NCI-H345 (cell line): ENCODE data around the gene SPEM1.
A peak's percentile ranks its signal among the peaks of the same experiment; 100 is the strongest.

Experiments used
- DNase-seq: peaks from one replicate; lab custom pipeline; 2025; lab: John Stamatoyannopoulos, UW

Gene SPEM1

DNA sequence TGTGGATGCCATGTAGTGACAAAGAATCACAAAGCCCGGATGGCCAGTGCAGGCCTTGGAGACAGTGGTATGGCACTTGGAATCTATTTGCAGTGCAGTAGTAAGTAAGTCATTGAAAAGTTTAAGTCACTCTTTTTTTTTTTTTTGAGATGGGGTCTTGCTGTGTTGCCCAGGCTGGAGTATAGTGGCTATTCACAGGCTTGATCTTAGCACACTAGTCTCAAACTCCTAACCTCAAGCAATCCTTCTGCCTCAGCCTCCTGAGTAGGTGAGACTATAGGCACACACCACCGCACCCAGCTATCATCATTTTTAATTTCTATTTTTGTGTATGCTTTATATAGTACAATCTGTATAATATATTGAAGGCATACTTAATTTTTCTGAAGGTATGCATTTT lies 21.5 kb upstream of the SPEM1 start:
- no peak for DNase-seq

DNA sequence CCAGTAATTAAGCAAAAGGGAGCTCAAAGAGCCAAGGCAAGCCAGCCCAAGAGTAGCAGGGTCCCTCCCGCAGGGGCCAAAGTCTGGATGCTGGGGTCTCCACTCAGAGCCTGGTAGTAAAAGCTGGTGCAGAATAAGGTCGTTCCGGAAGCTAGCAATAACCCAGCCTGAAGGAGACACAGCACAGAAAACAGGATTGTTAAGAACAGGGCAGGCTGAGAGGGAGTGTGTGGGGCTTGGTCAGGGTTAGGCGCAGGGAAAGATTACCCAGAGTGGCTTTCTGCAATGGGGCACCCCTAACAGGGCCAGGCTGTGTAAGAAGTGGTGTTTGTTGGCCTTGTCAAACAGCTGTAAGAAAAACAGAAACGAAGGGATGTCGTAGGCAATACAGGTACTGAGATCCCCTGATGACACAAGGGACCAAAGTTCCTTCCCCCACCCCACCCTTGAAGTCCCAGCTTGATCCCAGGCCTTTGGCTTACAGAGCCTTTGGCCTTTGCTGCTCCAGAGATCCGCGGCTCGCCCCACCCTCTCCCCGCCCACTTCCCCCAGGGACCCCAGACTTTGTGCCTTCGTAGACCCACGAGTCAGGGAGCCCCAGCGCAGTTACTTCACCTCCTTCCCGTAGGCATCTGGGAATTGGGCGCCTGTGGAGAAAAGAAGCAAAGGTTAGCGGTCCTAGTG lies 16.9 kb upstream of the SPEM1 start:
- peak; percentile 18 for DNase-seq

DNA sequence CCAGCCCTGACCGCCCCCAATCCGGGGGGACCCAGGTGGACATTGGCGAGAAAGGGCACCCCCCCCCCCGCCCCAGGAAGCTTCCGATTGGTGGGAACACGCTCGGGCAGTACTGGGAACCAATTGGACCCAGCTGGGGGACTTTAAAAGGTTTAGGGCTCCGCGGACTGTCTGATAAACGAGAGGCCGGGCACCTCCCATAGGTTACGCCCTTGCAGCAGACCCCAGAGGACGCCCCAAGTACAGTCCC lies 16.5 kb upstream of the SPEM1 start:
- DNase-seq = no peak

DNA sequence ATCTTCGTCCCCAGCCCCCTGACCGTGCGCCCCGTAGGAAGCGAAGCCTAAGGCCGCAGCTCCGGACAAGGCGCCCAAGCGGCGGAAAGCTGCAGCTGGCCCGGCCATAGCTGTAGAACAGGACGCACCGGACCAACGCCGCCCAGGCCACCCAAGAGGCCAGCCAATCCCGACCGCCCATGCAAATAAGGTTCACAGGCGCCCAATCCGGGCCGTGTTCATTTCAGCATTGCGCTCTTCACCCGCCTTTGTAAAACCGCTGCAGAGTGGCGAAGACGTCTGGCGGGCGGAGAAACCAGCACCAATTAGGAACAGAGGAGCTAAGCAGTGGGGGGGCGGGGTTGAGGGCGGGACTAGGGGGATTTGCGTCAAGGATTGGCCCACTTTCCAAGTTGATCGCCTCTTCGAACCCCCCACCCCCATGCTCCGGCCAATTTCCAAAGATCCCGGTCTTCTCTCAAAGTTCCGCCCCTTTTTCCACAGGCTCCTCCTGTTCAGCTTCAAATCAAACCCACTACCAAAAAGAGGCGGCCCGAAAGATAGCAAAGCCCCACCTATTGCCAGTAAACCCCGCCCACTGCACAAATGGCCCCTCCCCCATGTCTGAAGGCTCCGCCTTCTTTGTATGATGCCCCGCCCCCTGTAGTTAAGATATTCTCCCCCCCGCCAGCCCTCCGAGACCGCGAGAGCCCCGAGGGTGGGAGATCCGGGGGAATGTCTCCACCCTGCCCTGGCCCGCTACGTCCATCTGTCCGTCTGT lies 16.0 kb upstream of the SPEM1 start, which contains the start of gene TMEM256:
TSS of gene TMEM256 (minus strand) at position 121 of the 760 bp plus-strand sequence. CDS start at position 108, 13 bp downstream.
- peak; percentile 98 for DNase-seq

DNA sequence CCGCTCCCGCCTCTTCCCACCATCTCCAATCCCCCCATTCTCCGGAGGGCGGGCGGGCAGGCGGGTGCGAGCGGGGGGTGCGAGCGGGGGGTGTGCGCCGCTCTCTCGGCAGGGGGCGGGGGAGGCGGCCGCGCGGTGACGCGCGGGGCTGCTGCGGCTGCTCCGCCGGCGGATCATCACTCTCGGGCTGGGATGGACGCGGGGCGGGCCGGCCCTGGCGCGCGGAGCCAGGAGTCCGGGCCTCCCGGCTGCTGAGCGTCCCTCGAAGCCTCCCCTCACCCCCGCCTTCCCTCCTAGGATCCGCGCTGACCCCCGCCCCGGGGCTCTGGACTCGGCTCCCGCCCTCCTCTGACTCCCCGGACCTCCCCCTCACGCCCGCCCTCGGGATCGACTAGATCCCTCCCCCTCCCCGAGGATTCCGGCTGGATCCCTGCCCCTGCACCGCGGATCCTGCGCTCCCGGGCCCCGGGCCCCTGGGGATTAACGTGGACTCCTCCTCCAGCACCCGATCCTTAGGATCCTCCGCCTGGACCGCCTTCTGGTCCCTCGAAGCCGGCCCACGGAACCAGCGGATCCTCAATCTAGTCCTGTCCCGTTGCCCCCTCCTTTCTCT lies 15.3 kb upstream of the SPEM1 start:
- DNase-seq = peak; percentile 34

DNA sequence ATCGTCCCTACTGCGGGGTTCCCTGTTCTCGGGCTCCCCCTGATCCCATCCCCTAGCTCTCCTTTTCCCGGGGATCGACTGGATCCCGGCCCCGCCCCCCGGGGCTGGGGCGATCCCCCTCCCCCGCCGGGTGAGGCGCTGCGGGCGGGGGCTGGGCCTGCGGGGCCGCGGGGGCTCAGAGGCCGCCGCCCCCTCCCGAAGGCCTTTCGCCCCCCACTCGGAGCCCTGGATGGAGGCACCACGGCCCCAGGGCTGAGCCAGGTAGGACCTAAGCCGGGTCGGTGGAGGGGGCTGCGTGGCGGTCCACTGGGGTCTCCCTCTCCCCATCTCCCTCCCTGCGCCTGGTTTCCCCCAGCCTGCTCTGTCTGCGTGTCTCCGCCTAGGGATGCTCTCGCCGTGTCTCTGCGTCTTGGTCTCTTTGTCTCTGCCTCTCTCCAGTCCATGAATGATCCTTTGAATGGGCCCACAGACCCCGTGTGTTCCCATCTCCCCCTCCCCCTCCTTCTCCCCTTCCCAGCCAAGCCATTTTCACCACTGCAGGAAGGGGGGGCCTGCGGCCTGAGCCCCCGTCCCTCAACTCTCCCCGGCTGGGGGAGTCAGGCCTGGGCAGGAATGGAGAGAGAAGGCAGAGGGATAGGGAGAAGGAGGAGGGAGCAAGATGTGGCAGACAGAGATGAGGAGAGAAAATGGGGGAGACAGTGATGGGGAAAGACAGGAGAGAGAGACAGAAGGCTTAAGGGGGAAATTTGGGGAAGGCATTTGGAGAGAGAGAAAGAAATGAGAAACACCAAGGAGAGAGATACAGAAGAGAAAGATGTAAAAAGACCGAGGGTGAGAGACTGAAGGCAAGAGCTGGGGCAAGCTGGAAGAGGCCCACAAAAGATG lies 14.5 kb upstream of the SPEM1 start:
- no peak for DNase-seq

DNA sequence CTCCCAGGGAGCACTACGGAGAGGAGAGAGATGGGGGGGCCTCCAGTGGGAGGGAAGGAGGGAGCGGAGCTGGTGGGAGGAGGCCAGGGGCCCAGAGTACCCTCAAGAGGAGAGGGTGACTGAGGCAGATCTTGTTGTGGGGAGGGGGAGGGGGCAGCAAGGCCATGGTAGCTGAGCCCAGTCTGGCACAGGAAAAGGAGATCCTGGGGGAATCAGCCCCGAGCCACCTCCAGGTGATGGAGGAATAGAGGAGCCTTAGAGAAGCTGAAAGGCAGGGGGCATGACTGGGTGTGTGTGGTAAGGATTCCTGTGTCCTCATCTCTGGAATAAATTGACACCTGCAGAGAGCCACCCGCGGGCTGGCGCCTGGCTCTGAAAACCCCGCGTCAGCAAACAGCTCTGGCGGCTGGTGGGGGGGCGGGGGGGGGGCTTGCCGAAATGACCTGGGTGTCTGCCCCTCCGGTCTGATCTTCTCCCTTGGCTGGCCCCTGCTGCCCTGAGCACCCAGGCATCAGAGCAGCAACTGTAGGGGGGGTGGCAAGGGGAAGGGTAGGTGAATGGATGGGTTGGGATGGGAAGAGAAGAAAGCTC lies 13.8 kb upstream of the SPEM1 start:
- no peak for DNase-seq

DNA sequence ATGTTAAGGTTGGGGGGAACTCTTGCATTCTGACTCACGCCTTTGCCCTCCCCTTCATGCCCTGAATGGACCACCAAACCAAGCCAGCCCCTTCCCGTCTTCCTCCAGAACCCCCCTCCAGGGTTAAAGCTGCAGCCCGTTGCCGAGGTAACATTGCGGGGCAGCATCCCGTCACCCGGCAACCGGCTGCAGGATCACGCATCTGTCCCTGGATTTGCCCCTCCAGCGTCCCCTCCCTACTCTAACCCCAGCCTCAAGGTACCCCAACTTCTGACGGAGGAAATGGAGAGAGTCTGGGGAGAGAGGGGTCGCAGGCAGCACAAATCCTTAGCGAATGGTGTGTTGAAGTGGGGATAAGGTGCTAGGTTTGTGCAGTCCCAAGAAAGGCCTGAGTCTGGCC lies 13.0 kb upstream of the SPEM1 start:
- DNase-seq = no peak

DNA sequence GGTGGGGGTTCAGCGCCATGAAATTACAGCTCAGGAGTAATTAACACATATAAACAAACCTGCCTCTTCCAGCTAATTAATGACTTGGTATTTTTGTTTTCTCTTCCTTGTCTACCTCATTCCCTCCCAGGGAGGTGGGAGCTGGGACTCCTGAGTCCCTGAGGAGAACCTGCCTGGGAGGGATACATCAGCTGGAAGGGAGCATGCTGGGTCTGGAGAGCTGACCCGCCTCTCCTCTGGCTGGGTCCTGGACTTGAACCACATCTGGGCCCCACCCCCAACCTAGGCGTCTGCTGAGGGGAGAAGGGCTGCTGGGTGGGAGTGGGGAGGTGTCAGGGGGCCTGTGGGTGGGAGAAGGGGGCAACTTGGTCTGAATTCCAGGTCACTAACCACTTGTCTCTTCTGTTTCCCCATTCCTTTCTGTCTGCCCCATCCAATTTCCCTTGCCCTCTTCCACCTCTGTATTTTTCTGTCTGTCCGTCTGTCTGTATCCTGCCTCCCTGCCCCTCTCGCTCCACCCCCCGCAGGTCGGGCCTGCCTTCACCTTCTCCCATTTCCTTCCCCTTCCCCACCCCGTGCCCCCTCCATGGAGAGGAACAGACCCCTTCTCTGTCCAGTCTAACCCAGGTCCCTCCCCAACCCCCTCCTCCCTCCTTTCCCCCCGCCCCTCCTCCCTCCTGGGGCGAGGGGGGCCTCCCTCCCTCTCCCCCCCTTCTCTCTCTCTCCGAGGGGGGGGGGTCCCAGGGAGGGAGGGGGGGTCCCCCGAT lies 12.5 kb upstream of the SPEM1 start, which contains the start of gene NLGN2:
TSS of gene NLGN2 (plus strand) at position 361 of the 767 bp plus-strand sequence. CDS start 411 bp downstream, outside the sequence.
- no peak for DNase-seq

DNA sequence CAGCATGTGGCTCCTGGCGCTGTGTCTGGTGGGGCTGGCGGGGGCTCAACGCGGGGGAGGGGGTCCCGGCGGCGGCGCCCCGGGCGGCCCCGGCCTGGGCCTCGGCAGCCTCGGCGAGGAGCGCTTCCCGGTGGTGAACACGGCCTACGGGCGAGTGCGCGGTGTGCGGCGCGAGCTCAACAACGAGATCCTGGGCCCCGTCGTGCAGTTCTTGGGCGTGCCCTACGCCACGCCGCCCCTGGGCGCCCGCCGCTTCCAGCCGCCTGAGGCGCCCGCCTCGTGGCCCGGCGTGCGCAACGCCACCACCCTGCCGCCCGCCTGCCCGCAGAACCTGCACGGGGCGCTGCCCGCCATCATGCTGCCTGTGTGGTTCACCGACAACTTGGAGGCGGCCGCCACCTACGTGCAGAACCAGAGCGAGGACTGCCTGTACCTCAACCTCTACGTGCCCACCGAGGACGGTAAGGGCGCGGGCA lies 11.8 kb upstream of the SPEM1 start:
- no peak for DNase-seq

DNA sequence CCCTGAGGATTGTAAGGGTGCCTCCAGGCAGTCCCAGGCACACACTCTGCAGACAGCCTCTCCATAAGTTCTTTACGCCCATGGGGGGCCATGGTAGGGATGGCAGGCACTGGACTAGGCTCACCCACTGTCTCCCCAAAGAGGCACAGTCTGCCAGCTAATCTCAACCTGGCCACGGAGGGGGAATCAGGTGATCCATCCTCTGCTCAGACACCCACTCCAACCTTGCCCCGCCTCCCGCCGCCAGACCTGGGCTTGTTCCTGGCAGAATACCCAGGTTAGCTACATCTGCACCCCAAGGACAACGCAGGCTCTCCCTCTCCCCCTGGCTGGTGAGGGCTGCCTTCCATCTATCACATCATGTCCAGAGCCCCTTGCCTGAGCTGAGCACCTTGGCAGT lies 11.3 kb upstream of the SPEM1 start:
- DNase-seq = no peak

DNA sequence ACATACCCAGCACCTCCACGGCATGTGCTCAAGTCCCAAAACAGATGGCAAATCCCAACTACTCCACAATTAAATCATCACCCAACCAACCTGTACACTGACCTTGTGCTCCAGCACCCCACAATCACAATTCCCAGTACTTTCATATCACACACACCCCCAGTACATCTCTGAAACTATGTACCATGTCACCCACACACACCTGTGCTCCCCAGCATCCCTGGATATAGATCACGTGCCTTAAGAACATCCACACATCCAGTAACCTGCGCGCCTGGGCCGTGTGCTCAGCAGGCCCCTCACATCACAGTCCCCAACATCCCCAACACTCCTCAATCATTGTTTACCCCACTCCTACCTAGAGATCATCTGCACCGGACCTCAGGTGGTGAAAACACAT lies 10.4 kb upstream of the SPEM1 start:
- DNase-seq = no peak

DNA sequence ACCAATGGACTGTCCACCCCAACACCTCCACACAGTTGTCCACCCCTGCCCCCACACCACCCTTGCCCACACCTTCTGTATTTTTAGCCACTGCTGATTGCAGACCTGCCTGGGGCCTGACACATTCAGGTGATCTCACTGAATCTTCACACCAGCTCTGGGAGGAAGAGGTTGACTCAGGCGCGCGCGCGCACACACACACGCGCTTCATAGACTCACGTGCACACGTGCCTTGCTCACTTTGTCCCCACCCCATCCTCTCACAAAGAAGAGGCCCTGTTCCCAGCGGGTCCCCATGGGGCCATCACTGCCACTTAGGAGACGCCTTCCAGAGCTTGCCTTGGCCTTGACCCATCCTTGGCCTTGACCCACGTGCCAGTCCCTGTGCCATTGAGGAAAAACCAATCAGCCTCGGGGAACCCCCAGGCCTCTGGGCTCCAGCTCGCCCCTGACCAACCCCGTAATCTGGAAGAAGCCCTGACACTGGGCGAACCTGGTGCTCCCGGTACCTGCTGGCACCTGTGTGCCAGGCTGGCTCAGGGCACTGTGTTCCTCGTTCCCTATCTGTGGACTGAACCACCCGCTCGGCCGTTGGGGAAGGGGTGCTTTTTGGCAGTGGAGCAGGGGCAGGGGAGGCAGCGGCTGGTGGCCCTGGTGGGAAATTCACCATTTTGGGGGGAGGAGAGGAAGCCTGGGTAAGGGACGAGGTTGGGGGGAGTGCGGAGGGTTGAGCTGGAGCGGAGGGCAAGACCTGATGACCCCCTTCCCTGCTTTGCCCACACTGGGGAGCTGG lies 9.3 kb upstream of the SPEM1 start:
- DNase-seq = no peak

DNA sequence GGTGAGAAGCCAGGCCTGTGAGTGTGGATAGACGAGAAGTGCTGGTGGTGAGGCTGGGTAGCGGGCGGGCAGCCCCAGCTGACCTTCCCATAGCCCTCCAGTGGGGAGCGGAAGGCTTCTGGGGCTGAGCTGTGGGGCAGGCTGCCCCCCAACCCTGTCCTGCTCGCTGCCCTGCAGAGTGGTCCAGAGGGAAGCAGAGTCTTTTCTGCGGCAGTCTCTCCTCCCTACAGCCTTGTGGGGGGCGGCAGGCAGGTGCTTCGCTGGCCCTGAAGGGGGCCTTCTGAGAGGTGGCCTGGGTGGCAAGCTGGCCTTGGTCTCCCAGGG lies 8.7 kb upstream of the SPEM1 start:
- no peak for DNase-seq

DNA sequence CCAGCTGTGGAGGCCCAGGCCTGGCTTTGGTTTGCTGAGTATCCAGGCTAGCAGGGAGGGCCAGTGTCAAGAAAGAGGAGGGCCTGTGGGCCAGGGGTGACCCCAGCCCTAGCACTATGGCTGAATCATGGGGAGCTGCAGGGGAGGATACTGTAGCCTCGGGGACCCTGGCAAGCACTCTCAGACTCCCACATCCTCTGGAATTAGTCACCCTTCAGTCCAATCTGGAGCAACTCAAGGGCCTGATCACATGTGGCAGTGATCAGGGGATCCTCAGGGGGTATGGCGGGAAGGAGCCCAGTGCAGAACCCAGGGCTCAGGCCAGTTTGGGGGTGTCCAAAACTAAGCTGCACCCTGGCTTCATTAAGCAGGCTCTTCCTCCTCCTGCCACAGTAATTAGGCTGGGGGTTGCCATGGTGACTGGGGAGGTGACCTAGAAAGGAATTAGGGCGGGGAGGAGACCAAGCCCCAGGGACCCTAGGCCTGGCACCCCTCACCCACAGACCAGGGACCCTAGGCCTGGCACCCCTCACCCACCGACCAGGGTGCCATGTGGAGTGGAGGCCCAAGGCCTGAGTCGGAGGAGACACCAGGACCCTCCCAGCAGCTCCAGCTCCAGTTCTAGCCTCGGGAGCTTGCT lies 6.7 kb upstream of the SPEM1 start:
- DNase-seq = no peak

DNA sequence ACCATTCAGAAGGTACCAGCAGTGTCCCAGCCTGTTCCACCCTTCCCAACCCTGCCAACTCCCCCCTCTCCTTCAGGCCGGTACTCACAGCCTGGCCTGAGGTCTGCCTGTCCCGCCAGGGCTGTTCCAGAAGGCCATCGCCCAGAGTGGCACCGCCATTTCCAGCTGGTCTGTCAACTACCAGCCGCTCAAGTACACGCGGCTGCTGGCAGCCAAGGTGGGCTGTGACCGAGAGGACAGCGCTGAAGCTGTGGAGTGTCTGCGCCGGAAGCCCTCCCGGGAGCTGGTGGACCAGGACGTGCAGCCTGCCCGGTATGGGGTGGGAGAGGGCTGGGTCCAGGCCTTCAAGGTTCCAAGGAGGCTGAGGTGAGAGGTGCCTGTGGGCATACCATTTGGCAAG lies 5.3 kb upstream of the SPEM1 start:
- no peak for DNase-seq

DNA sequence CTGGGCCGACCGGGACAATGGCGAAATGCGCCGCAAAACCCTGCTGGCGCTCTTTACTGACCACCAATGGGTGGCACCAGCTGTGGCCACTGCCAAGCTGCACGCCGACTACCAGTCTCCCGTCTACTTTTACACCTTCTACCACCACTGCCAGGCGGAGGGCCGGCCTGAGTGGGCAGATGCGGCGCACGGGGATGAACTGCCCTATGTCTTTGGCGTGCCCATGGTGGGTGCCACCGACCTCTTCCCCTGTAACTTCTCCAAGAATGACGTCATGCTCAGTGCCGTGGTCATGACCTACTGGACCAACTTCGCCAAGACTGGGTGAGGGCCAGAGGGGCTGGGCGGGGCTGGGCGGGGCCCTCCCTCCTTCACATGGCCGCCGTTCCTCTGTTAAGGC lies 4.3 kb upstream of the SPEM1 start:
- no peak for DNase-seq

DNA sequence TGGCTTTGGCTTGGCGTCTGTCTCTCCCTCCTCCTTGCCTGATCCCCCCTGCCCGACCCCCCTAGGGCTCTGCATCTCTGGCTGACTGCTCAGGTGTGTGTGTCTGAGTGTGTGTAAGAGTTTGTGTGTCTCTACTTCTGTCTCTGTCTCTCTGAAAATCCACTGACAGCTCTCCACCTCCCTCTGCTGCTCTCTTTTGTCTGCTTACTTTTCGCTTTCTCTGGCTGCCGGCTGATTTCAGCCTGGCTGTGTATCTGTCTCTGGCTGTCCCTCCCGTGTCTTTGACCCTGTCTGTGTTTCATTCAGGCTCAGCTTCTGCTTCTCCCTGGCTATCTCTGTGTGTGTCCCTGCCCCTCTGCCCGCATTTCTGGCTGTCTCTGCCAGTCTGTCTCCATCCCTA lies 3.8 kb upstream of the SPEM1 start:
- no peak for DNase-seq

DNA sequence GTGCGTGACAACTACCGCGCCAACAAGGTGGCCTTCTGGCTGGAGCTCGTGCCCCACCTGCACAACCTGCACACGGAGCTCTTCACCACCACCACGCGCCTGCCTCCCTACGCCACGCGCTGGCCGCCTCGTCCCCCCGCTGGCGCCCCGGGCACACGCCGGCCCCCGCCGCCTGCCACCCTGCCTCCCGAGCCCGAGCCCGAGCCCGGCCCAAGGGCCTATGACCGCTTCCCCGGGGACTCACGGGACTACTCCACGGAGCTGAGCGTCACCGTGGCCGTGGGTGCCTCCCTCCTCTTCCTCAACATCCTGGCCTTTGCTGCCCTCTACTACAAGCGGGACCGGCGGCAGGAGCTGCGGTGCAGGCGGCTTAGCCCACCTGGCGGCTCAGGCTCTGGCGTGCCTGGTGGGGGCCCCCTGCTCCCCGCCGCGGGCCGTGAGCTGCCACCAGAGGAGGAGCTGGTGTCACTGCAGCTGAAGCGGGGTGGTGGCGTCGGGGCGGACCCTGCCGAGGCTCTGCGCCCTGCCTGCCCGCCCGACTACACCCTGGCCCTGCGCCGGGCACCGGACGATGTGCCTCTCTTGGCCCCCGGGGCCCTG lies 3.0 kb upstream of the SPEM1 start:
- DNase-seq = no peak
